Activated CD4-positive, alpha-beta T cell treated with anti-CD3 and anti-CD28 coated beads for 36 hours (primary cell): ENCODE measurements around the gene ADSS2. TPM values are rescaled to one million over a fixed set of nuclear protein-coding genes. Genes with fewer than 3 reads are reported as not detected.

Experiments used
- ATAC-seq: fragments of 200-7000 bp; cut with Tn5 transposase; one replicate; pipeline ENCODE4 v1.10.0; 2021; ENCODE audit warnings: mild to moderate bottlenecking, moderate library complexity
- CTCF ChIA-PET: fragments of 350-600 bp; sonication (Branson Sonifier 250); formaldehyde crosslinking; loops from one replicate; lab custom pipeline; 2021; ENCODE audit warnings: antibody characterized with exemption; lab: Charles Lee
- POLR2A ChIA-PET: fragments of 350-600 bp; sonication (Branson Sonifier 250); formaldehyde crosslinking; loops from one replicate; lab custom pipeline; 2021; ENCODE audit warnings: antibody characterized with exemption, inconsistent platforms; lab: Charles Lee
- DNase-seq: peaks from one replicate; pipeline ENCODE4 v3.0.0-alpha.2; 2020
- H3K27ac Mint-ChIP-seq: one replicate; pipeline ENCODE4 v1.8.0; 2021; ENCODE audit warnings: mixed read lengths
- H3K27me3 Mint-ChIP-seq: one replicate; pipeline ENCODE4 v1.8.0; 2021; ENCODE audit warnings: mixed read lengths
- H3K36me3 Mint-ChIP-seq: one replicate; pipeline ENCODE4 v1.8.0; 2021; ENCODE audit warnings: low read depth, mixed read lengths
- H3K4me1 Mint-ChIP-seq: one replicate; pipeline ENCODE4 v1.8.0; 2021; ENCODE audit warnings: mixed read lengths
- H3K4me3 Mint-ChIP-seq: one replicate; pipeline ENCODE4 v1.8.0; 2021; ENCODE audit warnings: mild to moderate bottlenecking, moderate library complexity, mixed read lengths
- H3K9me3 Mint-ChIP-seq: one replicate; pipeline ENCODE4 v1.8.0; 2021; ENCODE audit warnings: low read depth, mixed read lengths
- intact Hi-C, 2 experiments: fragments of 100-400 bp; cut with DNase I in 1 of 2; cut with micrococcal nuclease in 1 of 2; formaldehyde crosslinking; loops; one replicate each; pipeline versions ENCODE4 v1.14.2 to v1.15.1; 2022 to 2024; cut with DNase I, micrococcal nuclease
- total RNA-seq, 2 experiments: library from RNA; stranded (reverse); gene quantifications; one replicate each; pipeline ENCODE4 v1.2.3, GENCODE V29; 2021

ADSS2 gene
- total RNA-seq, 2 experiments from 2014 or later, result 43.6 to 52.8 TPM

DNA sequence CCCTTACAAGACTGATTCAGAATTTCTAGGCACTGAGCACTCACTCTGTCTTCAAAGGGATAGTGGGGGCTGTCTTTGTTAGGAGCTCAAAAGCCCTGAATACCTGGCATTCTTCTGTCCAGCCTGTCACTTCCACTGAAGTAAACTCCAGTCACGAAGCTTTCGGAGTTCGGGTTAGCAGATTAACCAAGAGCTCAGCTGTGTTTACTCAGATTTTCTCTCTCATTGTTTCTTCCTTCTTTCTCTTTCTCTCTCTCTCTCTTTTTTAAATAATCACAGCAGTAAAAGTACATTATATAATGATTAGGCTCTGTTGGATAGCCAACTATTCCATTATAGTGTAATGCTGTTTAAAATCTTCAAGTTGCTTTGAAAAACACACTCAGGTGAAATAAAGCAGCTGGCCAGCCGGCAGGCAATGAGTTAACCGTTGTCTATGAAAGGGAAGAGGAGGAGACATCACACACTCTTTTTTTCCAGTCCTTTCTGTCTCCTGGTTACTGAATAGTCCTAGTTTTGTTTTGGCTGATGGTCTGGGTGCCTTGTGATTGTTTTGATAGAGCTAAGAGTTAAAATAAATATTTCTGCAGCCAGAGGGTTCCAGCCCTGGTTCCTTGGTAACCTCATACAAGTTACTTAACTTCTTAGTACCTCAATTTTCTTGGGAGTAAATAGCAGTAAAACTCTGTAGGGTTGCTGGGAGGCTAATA is 89.8 kb downstream of the ADSS2 start:
- DNase-seq (no peak), ATAC-seq (no peak)
- no peak overlapping the region for H3K27ac Mint-ChIP-seq
- H3K4me1 Mint-ChIP-seq, result no peaks in the 10 kb centered on the region
- intact Hi-C loops, result no loop called here
- CTCF ChIA-PET, result interaction anchor here (0.6 kb wide), 1 partner anchor 46 kb away, joined by 4 read pairs; no protein-coding TSS in a partner anchor
- POLR2A ChIA-PET, result no interaction called here
- H3K4me3 Mint-ChIP-seq, result no peak overlapping the region
- no peaks in the 10 kb centered on the region for H3K27me3 Mint-ChIP-seq
- H3K36me3 Mint-ChIP-seq, result no peaks in the 10 kb centered on the region
- peaks cover 9% of the 10 kb centered on the region for H3K9me3 Mint-ChIP-seq

Other genes starting within 250 kb of the ADSS2 start
- gene CATSPERE, start 9.4 kb upstream of the ADSS2 start, total RNA-seq, result under 1 TPM in 1 of 2 experiments, not detected in 1; 0.11 TPM
- gene DESI2, start 201.2 kb upstream of the ADSS2 start, total RNA-seq, result 10 to 100 TPM; 24.5 to 26.0 TPM